BE2C (cell line): ENCODE measurements around the gene ZBTB24.

Experiments
- DNase-seq: peaks from one replicate; pipeline ENCODE4 v3.0.0-alpha.2; 2020
- H3K27me3 ChIP-seq: fragments of 250-450 bp; sonication (Bioruptor Pico); 2 replicates; pipeline ENCODE4 v1.5.1; 2020; ENCODE audit warnings: mild to moderate bottlenecking
- H3K36me3 ChIP-seq: fragments of 250-450 bp; sonication (Bioruptor Pico); 2 replicates; pipeline ENCODE4 v1.5.1; 2020; ENCODE audit warnings: mild to moderate bottlenecking
- H3K4me1 ChIP-seq: fragments of 250-450 bp; sonication (Bioruptor Pico); 2 replicates; pipeline ENCODE4 v1.5.1; 2020
- H3K4me3 ChIP-seq: 2 replicates; pipeline ENCODE4 v1.5.1; 2011; ENCODE audit warnings: low read depth, low read length
- H3K9me3 ChIP-seq: fragments of 250-450 bp; sonication (Bioruptor Pico); 2 replicates; pipeline ENCODE4 v1.5.1; 2020
- CTCF ChIP-seq: IDR thresholded peaks from 2 replicates; pipeline ENCODE4 v1.5.1; 2012; ENCODE audit warnings: mild to moderate bottlenecking, low read depth, low read length

Gene ZBTB24

GRCh38 chr6:109493865-109494264 lies 10.8 kb upstream of the ZBTB24 start:
- no peaks in the 10 kb centered on the region for H3K4me1 ChIP-seq
- no peak for DNase-seq
- peaks cover 9% of the 10 kb centered on the region for H3K27me3 ChIP-seq
- no peaks in the 10 kb centered on the region for H3K9me3 ChIP-seq
- TF ChIP-seq CTCF, result no peak
- no peak overlapping the region for H3K4me3 ChIP-seq
- no peaks in the 10 kb centered on the region for H3K36me3 ChIP-seq

- no peaks in the 10 kb centered on the region for H3K4me1 ChIP-seq
Measured at GRCh38 chr6:109491207-109491938, 8.4 kb upstream of the ZBTB24 start.

GRCh38 chr6:109490713-109491112 lies 7.7 kb upstream of the ZBTB24 start:
- Histone ChIP-seq H3K4me1 (no peaks in the 10 kb centered on the region), H3K36me3 (no peaks in the 10 kb centered on the region), H3K9me3 (no peaks in the 10 kb centered on the region), H3K4me3 (no peak overlapping the region), H3K27me3 (peaks cover 12% of the 10 kb centered on the region)
- no peak for DNase-seq
- no peak for TF ChIP-seq CTCF

More at GRCh38 chr6:109491207-109491938, 8.4 kb upstream of the ZBTB24 start:
- Histone ChIP-seq H3K4me3 (no peak overlapping the region), H3K36me3 (no peaks in the 10 kb centered on the region), H3K9me3 (no peaks in the 10 kb centered on the region), H3K27me3 (peaks cover 12% of the 10 kb centered on the region)
- no peak for DNase-seq
- no peak for TF ChIP-seq CTCF

GRCh38 chr6:109488001-109488400 lies 5.0 kb upstream of the ZBTB24 start:
- no peaks in the 10 kb centered on the region for H3K9me3 ChIP-seq
- no peaks in the 10 kb centered on the region for H3K36me3 ChIP-seq
- H3K4me1 ChIP-seq, result no peaks in the 10 kb centered on the region
- TF ChIP-seq CTCF, result no peak
- peaks cover 11% of the 10 kb centered on the region for H3K27me3 ChIP-seq
- DNase-seq, result no peak
- H3K4me3 ChIP-seq, result no peak overlapping the region

- Histone ChIP-seq H3K4me1 (peaks cover 6% of the 10 kb centered on the region; the same call in 1 of the 2 replicates), H3K4me3 (no peak overlapping the region), H3K27me3 (peaks cover 6% of the 10 kb centered on the region; the same call in 1 of the 2 replicates), H3K36me3 (peaks cover 14% of the 10 kb centered on the region), H3K9me3 (no peaks in the 10 kb centered on the region)
- no peak for TF ChIP-seq CTCF
- DNase-seq, result no peak
Measured at GRCh38 chr6:109486068-109486467, 3.0 kb upstream of the ZBTB24 start.

GRCh38 chr6:109485266-109485935 lies 2.4 kb upstream of the ZBTB24 start:
- peaks cover 6% of the 10 kb centered on the region; the same call in 1 of the 2 replicates for H3K4me1 ChIP-seq
- no peak overlapping the region for H3K4me3 ChIP-seq
- H3K36me3 ChIP-seq, result peaks cover 21% of the 10 kb centered on the region
- H3K9me3 ChIP-seq, result no peaks in the 10 kb centered on the region
- no peak for DNase-seq
- H3K27me3 ChIP-seq, result peaks cover 6% of the 10 kb centered on the region; the same call in 1 of the 2 replicates
- TF ChIP-seq CTCF, result no peak
